ENCODE data around the gene PRDM2. TPM values are rescaled to one million over a fixed set of nuclear protein-coding genes. Genes with fewer than 3 reads are reported as not detected.

PRDM2 gene
- polyA plus RNA-seq, 1 of the 3 experiments (the other 2 are of a cell fraction), result 7.2 TPM

GRCh38 chr1:13779930-13780329, 79.9 kb downstream of the PRDM2 start:
- Histone ChIP-seq H2AFZ (ENCODE audit: low read depth) (no peak overlapping the region), H3K4me1 (ENCODE audit: control insufficient read depth in 1 of 2, insufficient read depth in 2 of 2, low read depth in 1 of 2, low read length in 1 of 2) (peaks cover 2 to 4% of the 10 kb centered on the region in 2 experiments; a peak in 2 of 4 replicates), H3K4me2 (0 out of 2 replicates have a peak overlapping the region, but pooled peaks have one; percentile 16), H3K4me3 (ENCODE audit: low read depth in 2 of 2, low read length in 1 of 2) (no peak overlapping the region), H3K9me2 (no peaks in the 10 kb centered on the region), H4K20me1 (ENCODE audit: insufficient read depth) (peaks cover 59% of the 10 kb centered on the region), H3K27me3 (ENCODE audit: insufficient read depth) (no peaks in the 10 kb centered on the region), H3K9me3 (no peaks in the 10 kb centered on the region), H3K27ac (ENCODE audit: low read depth in 2 of 2, low read length in 1 of 2) (peak overlapping the region in 1 of 2 experiments; percentile 31; a peak in 1 of 4 replicates), H3K79me2 (ENCODE audit: insufficient read depth) (peaks cover 46% of the 10 kb centered on the region), H3K9ac (no peak overlapping the region), H3K36me3 (replicated peaks in 1 of 2; ENCODE audit: control insufficient read depth in 1 of 2, insufficient read depth in 2 of 2, low read length in 1 of 2) (peaks cover 51 to 75% of the 10 kb centered on the region in 2 experiments), H3F3A (replicated peaks; ENCODE audit: insufficient read depth) (peaks cover 3% of the 10 kb centered on the region)
- CTCF ChIA-PET, result interaction anchor here (1.0 kb wide), 2 partner anchors 18 to 28 kb away, joined by 3 read pairs; no protein-coding TSS in a partner anchor
- no peak for DNase-seq
- peak; percentile 38 for TF ChIP-seq NFIC (IDR thresholded peaks at IDR 0.05; ENCODE audit: borderline replicate concordance)
- TF ChIP-seq MAX (IDR thresholded peaks at IDR 0.05; ENCODE audit: low read depth), result 0 out of 2 replicates have a peak, but pooled peaks have one; percentile 39
- TF ChIP-seq CTCF (IDR thresholded peaks at IDR 0.05), result no peak
- TF ChIP-seq RFX5 (IDR thresholded peaks at IDR 0.05; ENCODE audit: low read length), result no peak
- peak; percentile 14; the same call in 1 of the 2 replicates for TF ChIP-seq FOSL2 (IDR thresholded peaks at IDR 0.05; ENCODE audit: borderline replicate concordance, low read depth)
- TF ChIP-seq JUND (IDR thresholded peaks at IDR 0.05), result 0 out of 2 replicates have a peak, but pooled peaks have one; percentile 17
- TF ChIP-seq PBX3 (IDR thresholded peaks at IDR 0.05), result peak; percentile 63
- no peak for TF ChIP-seq REST (IDR thresholded peaks at IDR 0.05; ENCODE audit: low read depth, low read length)
- no peak for TF ChIP-seq EZH2phosphoT487 (IDR thresholded peaks at IDR 0.05; ENCODE audit: borderline replicate concordance, low read depth)
- TF ChIP-seq IRF3 (IDR thresholded peaks at IDR 0.05; ENCODE audit: low read depth, low read length), result no peak
- WGBS (ENCODE audit: low lambda C conversion rate), result 73% methylated on average over 5 of the region's 6 CpGs
- POLR2A ChIA-PET, result no interaction called here
